Activated CD4-positive, alpha-beta T cell treated with anti-CD3 and anti-CD28 coated beads, Interleukin-2, amount 50 U/mL, for 16 hours (primary cell): Measurements from ENCODE around the gene CDH23.

Experiments
- DNase-seq: peaks from one replicate; pipeline ENCODE4 v3.0.0-alpha.2; 2020

CDH23 gene

DNA sequence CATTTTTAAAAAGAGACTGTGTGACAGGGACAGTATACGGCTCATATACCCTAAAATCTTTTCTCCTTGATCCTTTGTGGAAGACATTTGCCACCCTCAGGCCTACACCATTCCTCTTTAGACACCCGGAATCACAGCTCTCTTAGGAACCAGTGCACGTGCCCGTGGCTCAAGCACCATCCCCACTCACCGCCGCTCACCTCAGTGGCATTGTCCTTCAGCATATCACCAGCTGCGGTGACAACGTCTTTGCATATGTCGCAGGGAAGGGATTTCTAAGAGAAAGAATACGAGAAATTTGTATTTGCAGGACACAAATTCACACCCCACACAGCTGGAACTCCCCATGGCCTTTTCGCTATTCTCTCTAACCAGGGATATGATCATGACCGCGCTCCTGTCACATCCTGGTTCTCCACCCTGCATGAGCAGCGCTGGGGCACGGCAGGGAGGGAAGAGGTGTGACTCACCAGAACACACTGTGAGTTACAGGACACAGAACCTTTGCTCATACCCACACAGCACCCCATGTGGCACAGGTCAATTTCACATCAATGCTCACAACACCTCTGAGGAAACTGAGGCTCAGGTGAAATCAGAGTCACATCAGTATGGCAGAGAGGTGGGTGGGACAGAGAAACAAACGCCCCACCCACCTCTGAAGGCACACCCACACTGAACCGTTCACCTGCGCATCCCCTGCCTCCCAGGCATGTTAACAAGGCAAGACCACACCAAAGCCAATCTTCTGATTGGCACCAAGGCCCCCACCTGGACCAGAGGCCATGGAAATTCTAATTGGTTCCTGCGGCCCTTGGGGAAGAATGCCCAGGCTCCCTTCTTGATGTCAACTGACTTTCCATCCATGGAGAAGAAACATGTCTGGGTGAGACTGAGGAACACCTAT lies 435.2 kb downstream of the CDH23 start:
- DNase-seq: no peak

DNA sequence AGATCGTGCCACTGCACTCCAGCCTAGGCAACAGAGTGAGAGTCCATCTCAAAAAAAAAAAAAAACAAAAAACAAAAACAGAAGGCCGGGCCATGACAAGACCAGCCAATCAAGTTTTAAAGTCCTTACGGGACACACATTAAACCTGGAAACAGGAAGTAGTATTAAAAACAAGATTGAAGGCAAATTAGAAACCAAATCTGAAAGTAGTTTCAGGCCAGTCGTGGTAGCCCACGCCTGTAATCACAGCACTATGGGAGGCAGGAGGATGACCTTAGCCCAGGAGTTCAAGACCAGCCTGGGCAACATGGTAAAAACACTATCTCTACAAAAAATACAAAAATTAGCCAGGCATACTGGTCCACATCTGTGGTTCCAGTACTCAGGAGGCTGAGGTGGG lies 436.2 kb downstream of the CDH23 start:
- DNase-seq: peak; percentile 34

DNA sequence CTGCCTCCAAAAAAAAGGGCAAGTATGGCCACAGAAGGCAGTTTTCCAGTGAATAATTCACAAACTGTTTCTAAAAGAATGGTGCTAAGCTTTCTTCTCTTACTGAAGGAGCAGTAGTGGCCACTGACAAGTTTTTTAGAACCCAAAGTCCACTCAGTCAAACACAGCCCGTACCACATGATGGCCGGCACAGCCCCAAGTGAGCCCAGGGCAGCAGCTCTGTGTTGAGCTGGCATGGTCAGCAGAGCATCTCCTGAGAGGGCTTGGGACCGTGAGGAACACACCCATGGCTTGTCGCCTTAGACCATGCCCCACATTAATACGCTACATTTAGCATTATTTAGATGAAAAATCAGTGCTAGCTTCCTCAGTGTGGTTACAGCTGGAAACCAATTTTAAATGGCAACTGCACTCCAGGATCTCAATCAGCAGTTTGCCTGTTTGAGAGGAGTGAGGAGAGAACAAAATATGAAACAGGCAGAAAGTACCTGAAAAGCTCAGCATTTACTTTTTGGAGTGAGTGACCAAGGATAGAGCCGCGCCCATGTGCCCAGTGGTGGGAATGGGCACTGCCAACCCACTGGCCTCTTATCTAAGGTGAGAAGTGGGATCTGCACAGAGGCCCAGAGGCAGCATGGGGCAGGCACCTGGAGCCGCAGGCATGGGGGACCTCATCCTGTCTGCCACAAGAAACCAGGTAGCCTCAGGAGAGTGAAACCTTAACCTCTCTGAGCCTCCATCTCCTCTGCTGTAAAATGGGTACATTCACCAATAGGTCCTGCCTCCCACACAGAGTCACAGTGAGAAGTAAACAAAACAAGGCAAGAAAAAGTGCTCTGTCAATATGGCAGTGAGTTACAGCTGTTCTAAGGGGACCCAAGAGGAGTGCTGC lies 437.0 kb downstream of the CDH23 start:
- no peak for DNase-seq

DNA sequence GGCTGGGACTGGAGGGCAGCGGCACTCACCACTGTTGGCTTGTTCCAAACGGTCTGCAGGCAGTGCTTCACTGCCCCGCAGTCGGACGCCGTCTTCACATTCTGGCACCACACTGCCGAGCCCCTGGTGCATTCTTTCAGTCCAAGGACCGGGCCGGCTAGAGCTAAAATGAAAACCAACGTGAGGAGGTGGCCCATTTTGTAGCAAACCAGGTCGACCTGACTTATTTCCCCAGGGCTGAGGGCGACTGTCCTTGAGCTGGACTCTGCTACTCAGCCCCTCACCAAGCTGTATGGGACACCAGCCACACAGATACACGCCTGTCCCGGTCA lies 437.6 kb downstream of the CDH23 start:
- no peak for DNase-seq

DNA sequence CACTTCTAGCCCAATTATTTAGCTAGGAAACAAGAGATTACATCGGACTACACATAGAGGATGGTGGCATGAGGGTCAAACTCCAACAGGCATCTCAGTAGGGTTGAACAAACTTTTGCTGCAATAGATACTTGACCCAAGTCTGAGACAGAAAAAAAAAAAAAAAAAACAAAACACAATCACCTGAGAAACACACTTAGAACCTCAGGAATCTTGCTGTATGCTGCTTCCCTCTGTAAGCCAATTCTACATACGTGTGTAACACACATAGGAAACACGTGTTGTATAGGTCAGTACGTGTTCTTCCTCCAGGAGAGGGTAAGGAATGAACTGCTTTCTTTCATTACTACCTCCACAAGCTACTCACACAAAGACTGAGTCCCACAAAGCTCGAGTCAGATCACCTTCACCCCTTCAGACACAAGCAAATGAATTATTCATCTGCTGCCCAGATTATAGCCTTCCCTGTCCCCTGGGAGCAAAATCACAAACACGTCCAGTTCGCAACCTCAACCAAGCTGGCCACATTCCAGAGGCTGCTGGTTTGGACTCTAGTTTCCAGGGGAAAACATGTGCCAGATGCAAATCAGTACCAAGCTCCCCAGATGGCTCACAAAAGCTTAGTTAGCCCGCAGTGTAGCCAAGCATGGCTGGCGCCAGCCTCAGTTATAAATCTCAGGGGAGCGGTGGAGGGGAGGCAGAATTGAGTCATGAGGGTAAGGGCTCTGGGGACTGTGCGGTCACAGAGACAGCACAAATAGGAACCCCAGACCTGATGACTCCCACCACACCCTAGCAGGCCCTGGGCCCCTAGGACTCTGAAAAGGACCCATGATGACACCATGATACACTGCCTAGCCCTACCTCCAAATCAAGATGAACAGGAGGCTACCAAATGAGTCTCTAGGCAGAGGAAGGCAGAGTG lies 439.2 kb downstream of the CDH23 start:
- DNase-seq: no peak

DNA sequence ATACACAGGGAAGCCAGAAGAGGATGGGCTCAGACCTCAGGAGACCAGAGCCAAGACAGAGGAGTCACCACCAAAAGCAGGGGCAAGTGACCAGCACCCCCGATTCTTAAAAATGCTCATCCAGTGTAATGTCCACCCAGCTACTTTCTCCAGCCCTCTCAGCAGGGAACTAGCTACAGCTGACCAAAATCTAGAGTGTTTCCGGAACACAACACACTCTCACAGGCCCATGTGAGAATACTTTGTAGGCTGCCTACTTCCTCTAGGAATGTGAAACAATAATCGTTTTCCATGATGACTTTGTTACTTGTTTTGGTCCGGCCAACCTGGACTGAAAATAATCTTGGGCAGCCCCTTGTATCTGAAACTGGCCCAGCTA lies 439.9 kb downstream of the CDH23 start:
- no peak for DNase-seq

DNA sequence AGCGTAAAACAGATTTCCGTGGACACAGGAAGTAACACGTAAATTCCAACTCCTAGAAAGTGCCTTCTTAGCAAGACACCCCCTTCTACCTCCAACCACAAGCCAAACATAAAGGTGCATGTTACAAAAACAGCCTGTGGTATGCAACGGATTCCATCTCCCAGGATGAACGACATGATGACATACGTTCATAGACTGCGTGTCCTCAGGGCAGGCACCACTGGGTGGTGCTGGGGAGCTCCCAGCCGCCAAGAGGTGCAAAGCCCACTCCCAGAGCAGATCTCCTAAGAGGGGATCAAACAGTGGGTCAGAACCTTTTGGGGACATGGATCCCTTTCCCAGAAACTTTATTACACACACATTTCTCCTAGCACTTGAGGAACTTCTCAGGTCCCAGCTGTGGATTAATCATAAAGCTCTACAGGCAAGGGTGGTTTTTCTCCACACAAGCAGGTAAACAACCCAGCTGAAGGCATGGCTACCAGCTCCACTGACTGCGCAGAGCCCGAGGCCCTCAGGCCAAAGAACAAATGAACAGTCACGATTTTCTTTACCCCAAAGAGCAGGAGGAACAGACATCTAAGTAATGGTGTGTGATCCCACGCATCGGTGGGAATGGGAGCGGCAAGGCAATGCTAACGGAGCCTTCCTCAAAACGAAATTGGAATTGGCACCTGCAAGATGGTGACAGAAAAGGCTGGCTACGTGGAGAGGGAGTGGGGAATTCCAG lies 440.5 kb downstream of the CDH23 start:
- DNase-seq: no peak

DNA sequence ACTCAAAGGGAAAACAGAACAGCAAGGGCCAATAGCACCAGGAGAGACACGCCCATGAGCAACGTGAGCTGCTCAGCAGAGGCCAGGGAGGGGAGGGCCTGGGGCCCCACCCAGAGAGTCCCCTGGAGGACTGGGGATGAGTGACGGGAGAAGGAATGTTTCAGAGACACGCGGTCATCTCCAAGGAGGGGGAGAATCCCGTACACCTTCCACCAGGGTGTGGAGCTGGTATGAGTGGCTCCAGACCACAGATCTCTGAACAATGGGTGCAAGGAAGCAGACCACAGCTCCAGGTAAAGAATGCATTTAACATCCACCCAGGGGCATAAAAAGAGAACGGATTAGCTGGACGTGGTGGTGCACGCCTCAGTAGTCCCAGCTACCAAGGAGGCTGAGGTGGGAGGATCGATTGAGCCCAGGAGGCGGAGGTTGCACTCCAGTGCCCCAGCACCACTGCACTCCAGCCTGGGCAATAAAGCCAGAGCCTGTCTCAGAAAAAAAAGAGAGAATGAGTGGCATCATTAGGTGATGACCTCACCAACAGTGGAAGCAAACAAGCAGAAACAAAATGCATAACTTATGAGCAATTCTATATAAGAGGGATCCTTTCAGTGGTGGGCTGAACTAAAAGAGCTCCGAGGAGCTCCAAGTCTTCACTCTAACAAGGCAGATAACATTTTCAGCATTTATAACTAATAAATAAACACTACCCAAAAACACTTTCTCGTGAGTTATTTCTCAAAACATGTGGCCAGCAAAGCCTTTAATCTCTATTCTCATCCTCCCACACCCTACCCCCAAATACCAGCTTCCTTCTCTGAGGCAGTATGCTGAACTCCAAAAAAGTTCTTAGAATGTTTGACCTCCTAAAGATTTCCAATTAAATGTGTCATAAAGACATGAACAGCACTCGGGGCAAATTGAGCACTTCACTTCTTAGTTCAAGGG lies 441.8 kb downstream of the CDH23 start:
- no peak for DNase-seq

DNA sequence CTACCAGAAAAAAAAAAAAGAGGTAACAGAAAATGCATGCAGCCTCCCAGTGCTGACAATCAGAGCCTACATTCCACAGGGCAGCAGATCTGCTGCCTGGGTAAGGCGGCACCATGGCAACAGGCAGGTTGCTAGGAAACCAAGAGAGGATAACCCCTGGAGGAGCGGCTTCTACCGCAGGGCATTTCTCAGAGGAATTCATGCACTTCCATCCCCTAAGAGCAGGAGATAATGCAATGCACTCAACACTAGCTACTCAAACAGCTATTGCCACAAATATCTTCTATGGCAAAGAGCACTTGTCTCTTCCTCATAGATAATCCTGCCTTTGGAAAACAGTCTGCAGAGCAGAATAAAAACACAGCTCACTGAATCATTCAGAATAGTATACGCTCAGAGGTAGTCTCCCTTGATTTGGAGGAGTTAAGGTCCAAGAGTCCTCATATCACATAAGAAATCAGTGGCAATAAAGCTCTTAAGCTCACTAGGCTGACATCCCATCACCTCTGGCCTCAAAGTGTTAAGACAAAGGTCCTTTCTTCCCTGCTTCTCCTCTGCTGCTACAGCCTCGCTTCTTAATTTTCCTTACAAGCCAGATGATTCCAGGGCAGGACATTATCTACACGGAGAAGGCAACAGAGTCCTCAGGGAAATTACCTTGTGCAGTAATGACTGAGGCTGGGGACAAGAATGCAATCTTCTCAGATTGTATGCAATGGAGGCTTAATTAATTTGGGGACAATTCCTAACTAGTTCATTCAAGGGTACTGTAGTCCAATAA lies 443.6 kb downstream of the CDH23 start:
- no peak for DNase-seq

DNA sequence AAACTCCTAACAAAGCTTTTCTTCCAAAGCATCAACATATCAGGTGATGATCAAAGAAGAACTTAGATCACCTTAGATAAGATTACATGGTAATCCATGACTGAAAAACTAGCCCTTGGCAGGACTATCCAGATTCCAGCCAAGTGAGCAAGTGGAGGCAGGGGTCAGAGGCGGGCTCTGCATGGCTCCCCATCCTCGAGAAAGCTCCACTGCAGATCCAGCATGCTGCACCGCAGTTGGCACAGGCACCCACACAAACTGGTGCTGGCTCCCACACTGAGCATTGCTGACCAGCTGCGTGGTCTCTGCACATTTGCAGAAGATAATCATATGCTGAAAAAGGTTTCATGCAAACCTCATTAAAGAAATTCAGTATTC lies 444.2 kb downstream of the CDH23 start:
- no peak for DNase-seq

DNA sequence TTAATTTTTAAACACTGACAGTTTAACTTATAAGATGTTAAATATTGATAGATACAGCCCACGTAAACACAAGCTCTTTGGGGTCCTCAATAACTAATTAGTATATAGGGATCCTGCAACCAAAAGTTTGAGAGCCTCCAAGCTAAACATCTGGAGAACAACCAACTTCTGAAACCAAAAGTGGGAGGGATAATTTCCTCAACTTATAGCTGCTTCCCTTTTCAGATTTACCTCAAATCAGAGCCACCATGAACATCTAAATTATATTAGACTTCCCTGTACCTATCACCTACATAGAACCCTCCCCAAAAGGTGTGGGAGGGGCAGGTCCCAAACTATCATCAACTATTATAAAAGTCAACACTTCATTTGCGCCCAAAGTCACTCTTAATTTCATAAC lies 445.7 kb downstream of the CDH23 start:
- DNase-seq: no peak

DNA sequence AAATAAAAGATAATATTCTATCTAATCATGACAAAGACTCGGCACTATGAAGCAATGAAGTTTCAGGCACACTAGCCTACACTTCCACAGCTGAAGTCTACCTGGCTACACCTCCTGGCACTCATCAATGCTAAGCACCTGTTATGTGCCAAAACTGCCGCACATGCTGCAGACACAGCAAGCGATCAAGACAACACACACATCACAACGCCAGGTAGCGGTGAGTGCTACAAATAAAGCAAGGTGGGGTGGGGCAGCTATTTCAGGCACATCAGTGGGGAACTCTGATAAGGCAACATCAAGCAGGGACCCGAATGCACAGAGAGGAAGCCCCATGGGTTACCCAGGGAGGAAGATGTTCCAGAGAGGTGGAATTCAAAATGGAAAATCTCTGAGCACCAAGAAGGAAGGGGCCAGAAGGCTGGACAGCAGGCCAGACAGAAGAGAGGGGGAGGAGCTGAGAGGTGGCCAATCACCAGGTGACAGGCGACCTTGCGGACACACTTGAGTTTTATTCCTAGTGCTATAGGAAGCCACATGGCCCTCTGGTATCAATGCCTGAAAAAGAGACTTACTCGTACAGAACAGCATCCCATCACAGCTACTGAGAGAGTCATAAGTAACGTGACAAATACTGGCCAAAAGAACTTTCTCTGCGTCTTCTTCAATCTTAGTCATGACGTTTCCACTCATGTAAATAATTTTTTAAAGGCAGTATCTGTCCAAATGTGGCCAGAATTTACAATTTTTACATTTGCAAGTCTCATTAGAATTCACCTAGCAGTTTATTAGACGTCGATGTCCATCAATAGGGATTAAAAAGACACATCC lies 446.4 kb downstream of the CDH23 start:
- no peak for DNase-seq

DNA sequence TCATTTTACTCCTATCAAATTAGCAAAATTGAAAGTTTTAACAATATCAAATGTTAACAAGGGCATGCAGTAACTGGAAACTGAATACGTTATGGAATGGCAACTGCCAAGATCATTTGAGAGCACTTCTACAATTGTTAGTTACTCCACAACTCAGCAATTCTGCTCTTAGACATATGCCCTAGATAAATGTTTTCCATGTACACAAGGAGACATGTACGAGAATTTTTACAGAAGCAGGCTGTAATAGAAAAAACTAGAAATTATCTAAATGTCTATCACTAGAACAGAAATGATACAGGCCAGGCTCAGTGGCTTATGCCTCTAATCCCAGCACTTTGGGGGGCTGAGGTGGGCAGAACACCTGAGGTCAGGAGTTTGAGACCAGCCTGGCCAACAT lies 447.4 kb downstream of the CDH23 start:
- DNase-seq: peak; percentile 10

DNA sequence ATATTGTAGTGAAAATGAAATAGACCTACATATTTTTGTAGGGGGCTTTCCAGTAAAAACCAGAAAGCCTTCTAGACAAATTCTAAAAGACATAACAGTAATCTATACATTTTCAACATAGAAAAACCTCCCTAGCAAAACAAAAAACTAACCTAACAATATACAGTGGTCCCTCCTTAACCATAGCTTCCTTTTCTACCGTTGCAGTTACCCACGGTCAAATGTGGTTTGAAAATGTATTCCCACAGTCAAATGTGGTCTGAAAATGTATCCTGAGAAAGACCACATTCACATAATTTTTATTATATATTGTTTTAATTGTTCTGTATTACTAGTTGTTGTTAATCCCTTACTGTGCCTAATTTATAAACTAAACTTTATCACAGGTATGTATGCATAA lies 448.0 kb downstream of the CDH23 start:
- no peak for DNase-seq

DNA sequence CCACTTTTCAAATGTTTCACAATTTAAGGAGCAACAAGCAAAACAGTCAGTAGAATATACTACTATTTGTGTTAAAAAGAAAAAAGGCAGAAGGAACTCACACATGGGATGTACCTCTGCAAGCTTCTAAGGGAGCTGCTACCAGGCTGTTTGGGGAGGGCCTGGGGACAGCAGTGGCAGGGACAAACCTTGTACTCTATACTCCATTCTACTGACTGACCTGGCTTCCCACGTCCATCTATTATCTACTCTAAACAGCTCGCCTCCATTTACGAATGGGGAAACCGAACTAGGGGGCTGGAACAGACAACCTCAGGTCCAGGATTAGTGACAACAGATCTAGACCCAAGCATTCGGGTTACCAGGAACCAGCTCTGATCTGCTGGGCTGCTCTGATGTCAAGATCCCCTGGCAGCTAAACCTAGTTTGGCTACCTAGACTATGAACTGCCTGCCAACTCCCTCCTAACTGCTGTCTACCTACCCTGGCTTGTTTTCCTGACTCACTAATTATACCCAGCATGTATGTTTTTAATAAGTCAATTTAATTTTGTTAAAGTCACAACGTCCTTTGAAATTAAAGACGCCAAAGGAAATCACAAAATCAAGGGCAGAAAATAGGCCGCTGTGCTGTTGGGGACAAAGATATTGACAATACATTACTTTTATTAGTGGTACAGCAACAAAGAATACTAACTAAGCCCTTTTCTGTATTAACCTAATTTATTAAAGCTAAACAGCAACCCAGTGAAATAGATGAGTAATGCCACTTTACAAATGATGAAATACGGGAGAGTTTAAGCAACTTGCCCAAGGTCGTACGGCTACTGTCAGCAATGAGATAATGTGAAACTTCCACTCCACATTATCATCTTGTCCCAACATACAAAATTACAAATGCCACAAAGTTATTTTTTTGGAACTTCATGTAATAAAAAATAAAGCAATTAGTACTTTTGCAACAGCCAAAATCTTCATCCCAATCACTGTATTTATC lies 449.0 kb downstream of the CDH23 start:
- DNase-seq: no peak

DNA sequence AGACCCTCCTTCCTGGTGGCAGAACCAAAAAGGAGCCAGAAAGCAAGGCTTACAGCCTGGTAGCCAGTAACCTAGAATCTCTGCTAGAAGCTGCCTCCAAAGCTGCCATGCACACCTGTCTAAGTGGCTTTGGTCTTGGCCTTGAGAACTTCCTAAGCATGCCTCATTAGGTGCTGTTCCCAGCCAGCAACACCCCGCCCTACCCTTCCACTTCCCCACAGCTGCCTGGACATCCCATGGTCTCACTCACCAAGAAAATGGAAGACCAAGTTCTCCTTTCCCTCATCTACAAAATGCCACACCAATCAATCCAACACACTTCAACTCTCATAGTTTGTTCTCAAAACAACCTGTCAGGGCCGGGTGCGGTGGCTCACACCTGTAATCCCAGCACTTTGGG lies 450.1 kb downstream of the CDH23 start:
- no peak for DNase-seq

DNA sequence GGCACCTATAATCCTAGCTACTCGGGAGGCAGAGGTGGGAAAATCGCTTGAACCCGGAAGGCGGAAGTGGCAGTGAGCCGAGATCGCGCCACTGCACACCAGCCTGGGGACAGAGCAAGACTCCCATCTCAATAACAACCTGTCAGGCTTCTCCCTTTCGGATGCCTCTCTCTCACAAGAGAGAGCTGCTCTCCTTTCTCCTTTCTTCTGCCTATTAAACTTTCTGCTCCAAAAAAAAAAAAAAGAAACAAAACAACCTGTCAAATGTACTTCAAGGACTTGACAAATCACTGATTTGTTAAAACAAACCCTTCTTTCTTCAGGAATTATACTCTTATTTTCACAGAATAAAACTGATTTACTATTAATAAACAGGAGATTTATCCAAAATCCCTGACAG lies 450.7 kb downstream of the CDH23 start:
- DNase-seq: no peak
